Stomach (tissue), 4 donors: Measurements from ENCODE around the gene POTEC.
"Not testable (repeated sequence)": the region's sequence is repeated elsewhere in the genome, so short reads cannot be mapped to it uniquely, and the experiment has no call there.

Experiments
- EP300 ChIP-seq: sonication (generic); formaldehyde crosslinking; IDR thresholded peaks from one replicate; pipeline ENCODE4 v1.6.1; 2017; ENCODE audit warnings: antibody characterized with exemption
- POLR2A ChIP-seq, 4 donors: fragments of 450-650 bp; IDR thresholded peaks; one replicate each; pipeline ENCODE4 v1.6.1; 2016; ENCODE audit warnings: antibody characterized with exemption in 4 of 4, control low read depth in 2 of 4, mild to moderate bottlenecking in 1 of 4, moderate library complexity in 1 of 4
- TF ChIP-seq, protein P1 (sequence below), 7 experiments: fragments of 450-650 bp in 4 of 7; fragments of 200-600 bp in 3 of 7; sonication (generic) in 3 of 7; IDR thresholded peaks; one replicate each; pipeline ENCODE4 v1.5.1; 2016 to 2019; ENCODE audit warnings: antibody characterized with exemption in 7 of 7, control low read depth in 2 of 7, mild to moderate bottlenecking in 1 of 7

- TF ChIP-seq, protein P1, sequence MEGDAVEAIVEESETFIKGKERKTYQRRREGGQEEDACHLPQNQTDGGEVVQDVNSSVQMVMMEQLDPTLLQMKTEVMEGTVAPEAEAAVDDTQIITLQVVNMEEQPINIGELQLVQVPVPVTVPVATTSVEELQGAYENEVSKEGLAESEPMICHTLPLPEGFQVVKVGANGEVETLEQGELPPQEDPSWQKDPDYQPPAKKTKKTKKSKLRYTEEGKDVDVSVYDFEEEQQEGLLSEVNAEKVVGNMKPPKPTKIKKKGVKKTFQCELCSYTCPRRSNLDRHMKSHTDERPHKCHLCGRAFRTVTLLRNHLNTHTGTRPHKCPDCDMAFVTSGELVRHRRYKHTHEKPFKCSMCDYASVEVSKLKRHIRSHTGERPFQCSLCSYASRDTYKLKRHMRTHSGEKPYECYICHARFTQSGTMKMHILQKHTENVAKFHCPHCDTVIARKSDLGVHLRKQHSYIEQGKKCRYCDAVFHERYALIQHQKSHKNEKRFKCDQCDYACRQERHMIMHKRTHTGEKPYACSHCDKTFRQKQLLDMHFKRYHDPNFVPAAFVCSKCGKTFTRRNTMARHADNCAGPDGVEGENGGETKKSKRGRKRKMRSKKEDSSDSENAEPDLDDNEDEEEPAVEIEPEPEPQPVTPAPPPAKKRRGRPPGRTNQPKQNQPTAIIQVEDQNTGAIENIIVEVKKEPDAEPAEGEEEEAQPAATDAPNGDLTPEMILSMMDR (IDR thresholded peaks at IDR 0.05), result not testable (repeated sequence)
- not testable (repeated sequence) for TF ChIP-seq POLR2A (IDR thresholded peaks at IDR 0.05); EP300
Observed at GRCh38 chr18:14475520-14475919, 67.9 kb downstream of the POTEC start.
